ENCODE results near the gene SMIM44.

DNA sequence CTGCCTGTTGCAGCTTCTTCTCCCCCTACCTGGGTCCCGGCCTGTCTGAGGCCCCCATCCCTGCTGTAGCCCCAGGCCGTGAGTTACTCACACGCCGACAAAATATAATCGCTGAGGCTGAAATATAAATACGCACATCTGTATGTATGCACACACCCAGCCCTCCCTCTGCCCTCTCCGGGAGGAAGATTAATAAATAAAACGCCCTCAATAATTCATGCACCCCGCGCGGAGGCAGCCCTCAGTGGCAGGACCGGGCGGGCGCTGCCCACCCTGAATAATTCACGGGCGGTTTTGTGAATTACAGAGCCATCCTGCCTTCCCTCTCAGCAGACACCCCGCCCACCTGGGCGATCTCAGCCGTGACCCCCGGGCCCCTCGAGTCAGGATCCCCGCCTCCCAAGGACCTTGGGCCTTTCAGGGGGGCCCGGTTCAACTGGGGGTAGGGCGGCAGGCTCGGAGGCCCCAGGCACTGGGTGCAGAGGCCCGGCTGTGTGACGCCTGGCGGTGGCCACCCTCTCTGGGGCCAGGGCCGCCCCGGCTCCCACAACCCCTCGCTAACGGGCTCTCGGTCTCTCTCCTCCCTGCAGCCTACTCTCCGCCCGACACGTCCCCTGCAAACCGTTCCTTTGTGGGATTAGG lies 27.2 kb downstream of the SMIM44 start:
- TF ChIP-seq, protein P1, sequence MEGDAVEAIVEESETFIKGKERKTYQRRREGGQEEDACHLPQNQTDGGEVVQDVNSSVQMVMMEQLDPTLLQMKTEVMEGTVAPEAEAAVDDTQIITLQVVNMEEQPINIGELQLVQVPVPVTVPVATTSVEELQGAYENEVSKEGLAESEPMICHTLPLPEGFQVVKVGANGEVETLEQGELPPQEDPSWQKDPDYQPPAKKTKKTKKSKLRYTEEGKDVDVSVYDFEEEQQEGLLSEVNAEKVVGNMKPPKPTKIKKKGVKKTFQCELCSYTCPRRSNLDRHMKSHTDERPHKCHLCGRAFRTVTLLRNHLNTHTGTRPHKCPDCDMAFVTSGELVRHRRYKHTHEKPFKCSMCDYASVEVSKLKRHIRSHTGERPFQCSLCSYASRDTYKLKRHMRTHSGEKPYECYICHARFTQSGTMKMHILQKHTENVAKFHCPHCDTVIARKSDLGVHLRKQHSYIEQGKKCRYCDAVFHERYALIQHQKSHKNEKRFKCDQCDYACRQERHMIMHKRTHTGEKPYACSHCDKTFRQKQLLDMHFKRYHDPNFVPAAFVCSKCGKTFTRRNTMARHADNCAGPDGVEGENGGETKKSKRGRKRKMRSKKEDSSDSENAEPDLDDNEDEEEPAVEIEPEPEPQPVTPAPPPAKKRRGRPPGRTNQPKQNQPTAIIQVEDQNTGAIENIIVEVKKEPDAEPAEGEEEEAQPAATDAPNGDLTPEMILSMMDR (IDR thresholded peaks at IDR 0.05; ENCODE audit: low read length): no peak
- TF ChIP-seq EZH2 (optimal IDR thresholded peaks at IDR 0.05; ENCODE audit: low read depth, low read length): no peak
- TF ChIP-seq EZH2phosphoT487 (IDR thresholded peaks at IDR 0.05; ENCODE audit: low read length): no peak
